Bronchial epithelial cell (primary cell): ENCODE measurements around the gene KIAA1586. TPM values are rescaled to one million over a fixed set of nuclear protein-coding genes. Genes with fewer than 3 reads are reported as not detected.
"Not testable (repeated sequence)": the region's sequence is repeated elsewhere in the genome, so short reads cannot be mapped to it uniquely, and the experiment has no call there.

Experiments
- DNase-seq: peaks from one replicate; pipeline ENCODE4 v3.0.0-alpha.2; 2010; ENCODE audit warnings: low read depth
- FAIRE-seq: peaks from 2 replicates; lab custom pipeline; 2011; peaks lifted over from hg19 to GRCh38; lab: Jason Lieb, UNC
- H3K27me3 ChIP-seq: 2 replicates; pipeline ENCODE4 v1.5.1; 2011; ENCODE audit warnings: low read length; ENCODE audit not compliant: control insufficient read depth, insufficient read depth
- H3K36me3 ChIP-seq: 2 replicates; pipeline ENCODE4 v1.5.1; 2011; ENCODE audit warnings: low read length; ENCODE audit not compliant: control insufficient read depth, insufficient read depth
- H3K4me3 ChIP-seq: 2 replicates; pipeline ENCODE4 v1.5.1; 2011; ENCODE audit warnings: mild to moderate bottlenecking, low read depth, low read length, control low read depth
- total RNA-seq: library from RNA; depleted of rRNA; stranded (reverse); fragments of >200 nt; gene quantifications from 2 replicates; pipeline ENCODE4 v1.2.1, GENCODE V29; 2014
- TF ChIP-seq, protein P1 (sequence below): IDR thresholded peaks from 2 replicates; pipeline ENCODE4 v1.5.1; 2011; ENCODE audit warnings: mild to moderate bottlenecking, moderate library complexity, low read length, control low read depth, inconsistent platforms; ENCODE audit not compliant: insufficient read depth, severe bottlenecking

The KIAA1586 gene
- total RNA-seq, 1 donor from 2014 or later = 4.5 TPM

DNA sequence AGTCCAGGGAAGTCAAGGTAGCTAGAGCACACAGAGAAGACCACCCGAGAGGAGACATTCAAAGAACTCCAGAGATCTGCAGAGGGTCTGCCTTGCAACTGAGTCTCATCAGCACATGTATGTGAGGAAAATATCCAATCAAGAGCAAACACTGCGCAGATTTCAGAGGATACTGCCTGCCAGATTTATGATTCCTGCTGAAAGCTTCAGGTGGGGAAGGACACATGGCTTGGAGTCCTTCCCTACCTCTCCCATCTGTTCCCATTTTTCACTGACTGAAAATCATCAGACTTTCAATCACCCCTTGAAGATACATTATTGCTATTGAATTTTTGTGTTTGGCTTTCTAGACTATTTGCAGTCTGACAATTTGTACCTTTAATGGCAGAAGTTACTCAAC is 7.6 kb upstream of the KIAA1586 start:
- TF ChIP-seq, protein P1, sequence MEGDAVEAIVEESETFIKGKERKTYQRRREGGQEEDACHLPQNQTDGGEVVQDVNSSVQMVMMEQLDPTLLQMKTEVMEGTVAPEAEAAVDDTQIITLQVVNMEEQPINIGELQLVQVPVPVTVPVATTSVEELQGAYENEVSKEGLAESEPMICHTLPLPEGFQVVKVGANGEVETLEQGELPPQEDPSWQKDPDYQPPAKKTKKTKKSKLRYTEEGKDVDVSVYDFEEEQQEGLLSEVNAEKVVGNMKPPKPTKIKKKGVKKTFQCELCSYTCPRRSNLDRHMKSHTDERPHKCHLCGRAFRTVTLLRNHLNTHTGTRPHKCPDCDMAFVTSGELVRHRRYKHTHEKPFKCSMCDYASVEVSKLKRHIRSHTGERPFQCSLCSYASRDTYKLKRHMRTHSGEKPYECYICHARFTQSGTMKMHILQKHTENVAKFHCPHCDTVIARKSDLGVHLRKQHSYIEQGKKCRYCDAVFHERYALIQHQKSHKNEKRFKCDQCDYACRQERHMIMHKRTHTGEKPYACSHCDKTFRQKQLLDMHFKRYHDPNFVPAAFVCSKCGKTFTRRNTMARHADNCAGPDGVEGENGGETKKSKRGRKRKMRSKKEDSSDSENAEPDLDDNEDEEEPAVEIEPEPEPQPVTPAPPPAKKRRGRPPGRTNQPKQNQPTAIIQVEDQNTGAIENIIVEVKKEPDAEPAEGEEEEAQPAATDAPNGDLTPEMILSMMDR = no peak
- no peak for FAIRE-seq
- Histone ChIP-seq H3K4me3 (no peak overlapping the region), H3K27me3 (no peaks in the 10 kb centered on the region), H3K36me3 (no peaks in the 10 kb centered on the region)
- no peak for DNase-seq

DNA sequence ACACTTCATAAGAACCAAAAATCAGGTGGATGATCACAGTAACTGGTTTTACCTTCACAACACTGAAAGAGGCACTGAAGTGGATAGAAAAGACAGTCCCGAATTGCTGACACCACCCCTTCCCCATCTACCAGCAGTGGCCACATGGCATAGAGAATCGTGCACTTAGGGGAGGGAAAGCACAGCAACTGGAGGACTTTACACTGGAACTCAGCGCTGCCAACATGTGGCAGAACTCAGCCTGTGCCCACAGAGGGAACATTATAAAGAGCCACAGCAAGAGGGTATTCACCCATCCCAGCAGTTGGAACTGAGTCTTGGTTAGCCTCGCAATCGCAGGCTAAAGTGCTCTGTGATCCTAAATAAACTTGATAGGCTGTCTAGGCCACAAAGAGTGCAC is 6.5 kb upstream of the KIAA1586 start:
- TF ChIP-seq, protein P1 = peak; percentile 16
- no peak for DNase-seq
- no peak for FAIRE-seq
- H3K36me3 ChIP-seq = no peaks in the 10 kb centered on the region
- H3K4me3 ChIP-seq = no peak overlapping the region
- no peaks in the 10 kb centered on the region for H3K27me3 ChIP-seq

DNA sequence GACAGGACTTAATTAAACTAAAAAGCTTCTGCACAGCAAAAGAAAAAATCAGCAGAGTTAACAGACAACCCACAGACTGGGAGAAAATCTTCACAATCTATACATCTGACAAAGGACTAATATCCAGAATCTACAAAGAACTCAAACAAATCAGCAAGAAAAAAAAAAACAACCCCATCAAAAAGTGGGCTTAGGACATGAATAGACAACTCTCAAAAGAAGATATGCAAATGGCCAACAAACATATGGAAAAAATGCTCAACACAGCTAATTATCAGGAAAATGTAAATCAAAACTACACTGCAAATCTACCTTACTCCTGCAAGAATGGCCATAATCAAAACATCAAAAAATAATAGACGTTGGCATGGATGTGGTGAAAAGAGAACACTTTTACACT is 2.4 kb upstream of the KIAA1586 start:
- not testable (repeated sequence) for H3K4me3 ChIP-seq, DNase-seq, FAIRE-seq, H3K36me3 ChIP-seq, H3K27me3 ChIP-seq

DNA sequence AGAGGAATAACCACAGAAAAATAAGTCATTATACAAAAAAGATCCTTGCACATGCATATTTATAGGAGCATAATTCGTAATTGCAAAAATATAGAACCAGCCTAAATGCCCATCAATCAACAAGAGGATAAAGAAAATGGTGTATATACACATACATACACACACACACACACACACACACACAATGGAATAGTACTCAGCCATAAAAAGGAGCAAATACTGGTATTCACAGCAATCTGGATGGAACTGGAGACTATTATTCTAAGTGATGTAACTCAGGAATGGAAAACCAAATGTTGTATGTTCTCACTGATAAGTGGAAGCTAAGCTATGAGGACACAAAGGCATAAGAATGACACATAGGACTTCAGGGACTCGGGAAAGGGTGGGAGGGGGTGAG is 1.9 kb upstream of the KIAA1586 start:
- no peak for DNase-seq

DNA sequence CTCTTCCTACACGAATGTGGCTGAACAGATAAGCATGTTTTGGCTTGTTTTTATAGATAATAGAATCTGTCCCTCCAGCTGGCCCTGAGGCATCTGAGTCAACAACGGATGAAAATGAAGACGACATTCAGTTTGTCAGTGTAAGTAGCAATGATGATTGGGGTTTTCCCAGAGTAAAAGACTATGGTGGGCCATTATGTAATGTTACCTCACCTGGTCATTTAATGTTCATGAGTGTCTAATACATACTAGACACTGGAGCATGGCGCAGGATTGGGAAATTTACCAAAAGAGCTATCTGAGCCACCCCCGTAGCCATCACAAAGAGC is 728 bp downstream of the KIAA1586 start:
- peak; percentile 58 for FAIRE-seq
- not testable (repeated sequence) for H3K27me3 ChIP-seq, DNase-seq, H3K4me3 ChIP-seq, H3K36me3 ChIP-seq

More for the DNA sequence above, 1.9 kb upstream of the KIAA1586 start:
- Histone ChIP-seq H3K4me3 (no peak overlapping the region), H3K27me3 (no peaks in the 10 kb centered on the region), H3K36me3 (no peaks in the 10 kb centered on the region)
- FAIRE-seq = no peak
- TF ChIP-seq, protein P1 = no peak

DNA sequence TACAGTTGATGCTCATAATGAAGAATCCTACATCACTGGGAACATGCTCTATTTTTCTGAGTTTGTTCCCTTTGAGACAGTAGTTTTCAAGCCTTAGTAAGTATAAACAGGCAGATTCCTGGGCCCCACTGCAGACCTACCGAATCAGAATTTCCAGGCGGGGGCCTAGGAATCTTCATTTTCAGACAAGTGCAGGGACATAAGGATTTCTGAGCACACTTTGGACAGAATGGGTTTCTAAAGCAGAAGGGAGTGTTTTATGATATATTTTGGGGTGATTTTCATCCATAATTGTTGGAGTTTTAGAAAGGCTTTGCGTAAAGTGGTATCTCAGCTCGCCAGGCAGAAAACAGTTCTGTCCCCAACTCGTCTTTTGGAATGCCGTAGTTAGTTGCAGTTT is 1.4 kb downstream of the KIAA1586 start:
- not testable (repeated sequence) for H3K27me3 ChIP-seq, FAIRE-seq, H3K36me3 ChIP-seq, DNase-seq, H3K4me3 ChIP-seq

DNA sequence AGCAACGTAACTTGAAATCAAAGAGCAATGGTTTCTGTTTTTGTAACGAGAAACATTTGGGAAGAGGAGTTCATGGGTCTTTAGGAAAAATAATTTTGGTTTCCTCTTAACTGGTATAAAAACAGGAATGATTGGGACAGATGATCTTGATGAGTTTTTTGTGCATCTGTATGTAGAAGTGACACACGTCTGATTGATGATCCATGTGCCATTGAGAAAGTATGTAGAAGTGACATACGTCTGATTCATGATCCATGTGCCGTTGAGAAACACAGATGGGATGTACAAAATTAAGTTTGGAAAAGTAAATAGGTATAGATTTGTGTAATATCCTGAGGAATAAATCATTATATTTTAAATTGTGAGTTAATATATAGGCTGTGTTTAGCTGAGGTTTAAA is 2.1 kb downstream of the KIAA1586 start:
- no peak overlapping the region for H3K4me3 ChIP-seq
- FAIRE-seq (no peak), DNase-seq (no peak)
- H3K36me3 ChIP-seq = no peaks in the 10 kb centered on the region
- no peaks in the 10 kb centered on the region for H3K27me3 ChIP-seq
- TF ChIP-seq, protein P1 = no peak
